SK-N-MC (cell line): Measurements from ENCODE around the gene NOP9.

Source experiments
- DNase-seq: peaks from one replicate; pipeline ENCODE4 v3.0.0-alpha.2; 2011; ENCODE audit warnings: low read depth, low spot score
- H3K27ac ChIP-seq: fragments of 200-600 bp; sonication (generic); 2 replicates; pipeline ENCODE4 v1.5.1; 2016; ENCODE audit warnings: mixed run types
- H3K36me3 ChIP-seq: fragments of 200-600 bp; sonication (generic); 2 replicates; pipeline ENCODE4 v1.6.1; 2017; ENCODE audit warnings: antibody characterized with exemption, low read length, mixed read lengths; ENCODE audit not compliant: insufficient read depth
- H3K4me3 ChIP-seq: fragments of 200-600 bp; sonication (generic); 2 replicates; pipeline ENCODE4 v1.5.1; 2016
- H3K9ac ChIP-seq: fragments of 200-600 bp; sonication (generic); 2 replicates; pipeline ENCODE4 v1.8.0; 2017; ENCODE audit warnings: mixed run types, mixed read lengths; ENCODE audit not compliant: insufficient read length
- H3K9me3 ChIP-seq: fragments of 200-600 bp; sonication (generic); 2 replicates; pipeline ENCODE4 v1.6.1; 2017; ENCODE audit warnings: low read depth, mild to moderate bottlenecking, antibody characterized with exemption, low read length, moderate library complexity, mixed read lengths
- EZH2 ChIP-seq: fragments of 200-600 bp; sonication (generic); IDR thresholded peaks from one replicate; pipeline ENCODE4 v1.6.1; 2017; ENCODE audit warnings: antibody characterized with exemption
- FOXP2 ChIP-seq: optimal IDR thresholded peaks from 2 replicates; pipeline ENCODE3; 2011; ENCODE audit warnings: mild to moderate bottlenecking, moderate library complexity; ENCODE audit not compliant: insufficient read depth; ENCODE audit errors: extremely low read length, control extremely low read depth
- POLR2AphosphoS5 ChIP-seq: IDR thresholded peaks from 2 replicates; pipeline ENCODE4 v1.6.1; 2012; ENCODE audit warnings: mild to moderate bottlenecking, low read depth, low read length, borderline replicate concordance

Gene NOP9

DNA sequence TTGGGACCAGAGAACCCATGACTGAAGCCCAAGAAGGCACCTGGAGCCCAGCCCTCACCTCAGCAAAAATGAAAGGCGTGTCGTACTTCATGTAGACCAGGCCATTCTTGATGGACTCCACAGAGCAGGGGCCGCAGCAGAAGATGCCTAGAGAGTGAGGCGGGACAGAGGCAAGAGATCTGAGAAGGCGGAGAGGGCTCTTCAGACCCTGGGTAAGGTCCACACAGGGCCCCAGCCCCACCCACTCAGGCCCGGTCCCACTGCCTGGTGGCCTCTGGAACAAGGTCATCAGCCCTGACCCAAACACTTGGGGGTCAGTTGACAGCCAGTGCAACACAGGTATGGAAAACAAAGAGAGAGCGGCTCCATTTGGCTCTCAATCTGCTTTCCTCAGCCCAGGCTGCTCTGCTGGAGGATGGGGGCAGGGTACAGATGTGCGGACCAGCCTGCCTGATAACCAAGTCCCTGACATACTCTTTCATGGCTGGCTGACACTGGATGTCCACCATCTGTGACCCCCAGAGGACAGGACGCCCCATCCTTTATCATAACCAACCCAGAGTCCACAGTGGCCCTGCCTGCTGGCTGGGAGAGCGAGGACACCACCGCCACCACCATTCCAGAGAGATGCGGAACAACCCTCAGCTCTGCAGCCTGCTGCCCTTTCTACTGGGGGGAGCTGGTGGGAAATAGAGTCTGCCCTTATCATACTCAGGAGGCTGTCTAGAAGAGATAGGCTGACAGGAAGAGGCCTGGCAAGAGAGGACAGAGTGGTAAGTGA lies 43.5 kb upstream of the NOP9 start:
- no peak overlapping the region for H3K27ac ChIP-seq
- no peaks in the 10 kb centered on the region for H3K36me3 ChIP-seq
- DNase-seq, result no peak
- TF ChIP-seq FOXP2, result no peak
- no peak overlapping the region for H3K9ac ChIP-seq
- H3K9me3 ChIP-seq, result no peaks in the 10 kb centered on the region
- no peak overlapping the region for H3K4me3 ChIP-seq

DNA sequence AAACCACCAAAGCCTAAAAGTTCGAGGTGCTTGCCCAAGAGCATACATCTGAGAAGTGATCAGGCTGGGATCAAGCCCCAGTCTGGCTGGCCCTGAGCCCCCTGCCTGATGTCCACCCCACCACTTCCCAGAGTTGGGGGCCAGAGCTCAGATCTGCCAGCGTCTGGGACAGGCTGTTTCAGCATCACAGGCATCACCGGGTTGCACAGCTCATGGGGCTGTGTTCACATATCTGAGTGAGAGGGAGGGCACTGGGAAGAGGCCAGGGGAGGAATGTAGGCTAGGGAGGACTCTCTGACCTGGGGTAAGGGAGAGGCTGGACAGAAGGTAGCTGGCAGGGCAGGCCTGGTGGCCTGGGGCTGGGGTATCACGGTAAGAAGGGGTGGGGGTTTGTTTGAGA lies 42.7 kb upstream of the NOP9 start:
- Histone ChIP-seq H3K9ac (no peak overlapping the region), H3K9me3 (no peaks in the 10 kb centered on the region)

DNA sequence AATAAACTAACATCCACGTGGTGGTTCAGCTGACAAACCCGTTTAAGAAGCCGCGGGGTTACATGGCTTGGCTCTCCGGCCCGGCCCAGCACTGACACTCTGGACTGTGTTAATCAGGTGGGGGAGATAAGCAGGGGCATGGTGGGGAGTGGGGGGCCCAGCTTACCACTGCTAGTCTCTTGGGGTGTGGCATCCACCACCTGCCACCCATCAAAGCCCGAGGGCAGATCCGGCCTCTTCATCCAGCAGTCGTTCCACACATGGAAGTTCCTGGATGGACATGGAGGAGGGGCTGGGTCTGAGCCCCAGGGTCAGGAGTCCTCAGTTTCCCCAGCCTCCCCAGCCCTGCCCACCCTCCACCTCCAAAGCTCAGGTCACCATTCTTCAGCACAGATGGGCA lies 41.5 kb upstream of the NOP9 start:
- Histone ChIP-seq H3K9ac (no peak overlapping the region), H3K27ac (no peak overlapping the region), H3K9me3 (no peaks in the 10 kb centered on the region), H3K4me3 (no peak overlapping the region), H3K36me3 (no peaks in the 10 kb centered on the region)
- no peak for DNase-seq
- TF ChIP-seq FOXP2 (no peak), POLR2AphosphoS5 (no peak), EZH2 (no peak)

More for the DNA sequence above, 42.7 kb upstream of the NOP9 start:
- no peak for TF ChIP-seq POLR2AphosphoS5
- Histone ChIP-seq H3K4me3 (no peak overlapping the region), H3K27ac (no peak overlapping the region), H3K36me3 (no peaks in the 10 kb centered on the region)
- no peak for DNase-seq

DNA sequence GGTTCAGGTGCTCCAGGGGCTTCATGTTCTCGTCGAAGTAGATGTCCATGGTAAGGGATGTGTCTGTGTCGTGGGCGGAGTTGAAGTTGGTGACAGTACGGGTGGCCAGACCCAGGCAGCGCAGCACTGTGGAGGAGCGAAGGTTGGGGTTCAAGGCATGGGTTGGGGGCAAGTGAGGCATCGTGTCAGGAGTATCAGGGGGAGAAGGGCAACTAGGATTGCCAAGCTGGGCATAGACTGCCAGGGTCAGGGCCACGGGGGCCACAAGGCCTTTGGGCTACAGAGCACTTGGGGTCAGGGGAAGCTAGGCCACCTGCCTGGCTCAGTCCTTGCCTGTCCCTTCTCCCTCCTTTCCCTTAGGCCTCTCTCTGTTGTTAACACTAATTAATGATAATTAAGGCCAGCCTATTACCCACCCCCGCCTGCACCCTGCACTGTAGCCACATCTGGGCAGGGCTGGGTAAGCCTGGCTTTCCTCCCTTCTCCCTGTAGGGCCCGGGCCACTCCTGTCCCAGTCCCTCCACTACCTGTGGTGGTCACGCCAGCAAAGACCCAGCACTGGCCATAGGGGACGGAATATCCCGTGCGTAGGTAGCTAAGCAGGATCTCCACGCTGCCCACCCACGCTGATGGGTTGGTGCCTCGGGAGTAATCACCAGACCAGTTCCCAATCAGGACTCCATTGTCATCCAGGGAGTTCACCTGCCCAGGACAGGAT lies 40.9 kb upstream of the NOP9 start:
- Histone ChIP-seq H3K4me3 (no peak overlapping the region), H3K27ac (no peak overlapping the region), H3K9ac (peak overlapping the region; percentile 10), H3K36me3 (no peaks in the 10 kb centered on the region), H3K9me3 (no peaks in the 10 kb centered on the region)
- DNase-seq, result no peak
- TF ChIP-seq EZH2, result no peak
- TF ChIP-seq POLR2AphosphoS5, result no peak
- TF ChIP-seq FOXP2, result no peak

DNA sequence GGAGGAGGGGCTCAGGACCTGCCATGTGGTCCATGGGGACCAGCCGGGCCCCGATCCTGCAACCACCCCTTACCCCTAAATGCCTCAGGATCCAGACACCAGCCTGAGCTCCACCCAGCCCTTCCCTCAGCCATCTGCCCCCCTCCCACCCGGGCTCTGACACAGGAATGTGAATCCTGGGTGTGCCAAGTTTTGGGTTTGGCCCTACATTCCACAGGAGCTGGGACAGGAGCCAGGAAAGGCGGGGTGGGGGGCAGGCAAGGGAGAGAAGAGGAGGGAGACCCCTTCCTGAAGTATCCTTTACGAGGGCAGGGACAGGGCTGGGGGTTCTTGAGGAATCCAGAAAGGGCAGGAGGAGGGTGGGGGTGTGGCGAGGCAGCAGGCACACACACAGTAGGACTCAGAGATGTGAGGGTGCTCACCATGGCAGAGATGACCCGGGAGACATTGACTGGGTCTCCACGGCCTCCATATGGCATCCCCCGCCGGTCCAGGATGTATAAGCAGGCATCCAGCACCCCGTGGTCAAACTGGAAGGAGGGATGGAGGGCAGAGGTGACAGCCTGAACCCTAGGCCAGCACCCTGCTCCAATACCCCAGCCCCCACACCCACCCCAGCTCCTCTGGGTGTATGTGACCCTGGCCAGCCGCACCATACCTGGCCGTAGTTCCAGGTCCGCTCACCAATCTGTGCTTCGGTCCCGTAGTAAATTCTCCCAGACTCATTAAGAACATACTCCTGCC lies 40.2 kb upstream of the NOP9 start:
- Histone ChIP-seq H3K27ac (no peak overlapping the region), H3K9me3 (no peaks in the 10 kb centered on the region), H3K4me3 (no peak overlapping the region), H3K9ac (peak overlapping the region; percentile 10), H3K36me3 (no peaks in the 10 kb centered on the region)
- TF ChIP-seq FOXP2, result no peak
- no peak for TF ChIP-seq POLR2AphosphoS5
- no peak for TF ChIP-seq EZH2
- DNase-seq, result no peak

GRCh38 chr14:24260026-24260779 lies 39.4 kb upstream of the NOP9 start:
- no peak overlapping the region for H3K9ac ChIP-seq
- no peak overlapping the region for H3K27ac ChIP-seq
- no peak for TF ChIP-seq FOXP2
- no peak for DNase-seq
- no peaks in the 10 kb centered on the region for H3K36me3 ChIP-seq
- H3K4me3 ChIP-seq, result no peak overlapping the region
- H3K9me3 ChIP-seq, result no peaks in the 10 kb centered on the region

DNA sequence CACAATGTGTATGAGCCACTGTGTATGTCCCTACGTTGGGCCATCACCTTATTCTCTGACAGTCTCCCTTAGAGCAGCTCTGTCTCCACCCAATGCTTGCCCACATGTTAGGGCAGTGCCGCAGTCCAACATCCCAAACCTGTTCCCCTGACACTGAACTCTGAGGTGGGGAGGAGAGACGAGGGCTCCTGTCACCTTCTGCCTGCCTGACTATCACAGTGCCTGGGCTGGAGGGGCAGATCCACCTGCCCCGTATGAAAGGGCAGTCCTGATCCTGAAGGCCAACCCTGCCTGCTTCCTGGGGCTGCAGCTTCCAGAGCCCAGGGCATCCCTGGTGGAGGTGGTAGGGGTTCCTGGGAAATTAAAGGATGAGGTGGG lies 38.9 kb upstream of the NOP9 start:
- Histone ChIP-seq H3K9ac (no peak overlapping the region), H3K36me3 (no peaks in the 10 kb centered on the region), H3K9me3 (no peaks in the 10 kb centered on the region), H3K4me3 (no peak overlapping the region), H3K27ac (no peak overlapping the region)
- TF ChIP-seq POLR2AphosphoS5, result no peak
- no peak for TF ChIP-seq EZH2
- no peak for TF ChIP-seq FOXP2
- no peak for DNase-seq

DNA sequence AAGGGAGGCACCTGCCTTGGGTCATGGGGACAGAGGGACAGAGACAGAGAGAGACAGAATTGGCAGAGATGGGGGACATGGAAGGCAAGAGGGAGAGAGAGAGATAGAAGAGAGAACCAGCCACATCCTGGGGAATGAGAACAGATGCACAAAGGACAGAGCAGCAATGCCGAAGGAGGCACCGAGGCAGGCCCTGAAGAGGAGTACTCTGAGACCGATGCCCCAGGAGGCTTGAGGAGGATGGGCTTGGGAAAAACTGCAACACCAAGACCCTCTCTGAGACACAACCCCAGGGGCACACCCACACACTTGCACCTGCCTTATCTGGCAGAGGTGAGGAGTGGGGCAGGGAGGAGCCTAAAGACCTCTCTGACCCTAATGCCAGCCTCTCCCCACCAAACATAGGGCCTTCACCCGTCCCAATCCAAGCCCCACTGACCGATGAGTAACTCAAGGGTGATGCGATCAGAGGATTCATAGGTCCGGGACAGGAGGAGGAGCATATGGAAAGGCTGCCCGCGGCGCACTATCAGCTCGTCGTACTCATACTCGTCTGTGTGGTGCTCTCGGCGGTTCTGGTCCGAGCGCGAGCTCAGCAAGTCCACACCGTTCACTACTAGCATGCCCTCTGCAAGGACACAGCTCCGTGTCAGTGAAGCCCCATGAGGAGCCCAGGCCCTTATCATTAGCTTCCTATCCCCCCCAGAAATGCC lies 38.2 kb upstream of the NOP9 start:
- H3K4me3 ChIP-seq, result no peak overlapping the region
- H3K36me3 ChIP-seq, result no peaks in the 10 kb centered on the region
- no peak overlapping the region for H3K9ac ChIP-seq
- H3K27ac ChIP-seq, result no peak overlapping the region
- TF ChIP-seq FOXP2, result no peak
- TF ChIP-seq EZH2, result no peak
- no peak for TF ChIP-seq POLR2AphosphoS5
- no peaks in the 10 kb centered on the region for H3K9me3 ChIP-seq
- DNase-seq, result no peak
